GM19035 (cell line): Measurements from ENCODE around the gene WDFY2.

ENCODE experiments used
- ATAC-seq: cut with Tn5 transposase; IDR thresholded peaks from one replicate; pipeline ENCODE4 v1.9.1; 2021; ENCODE audit not compliant: unreplicated experiment

WDFY2 gene

GRCh38 chr13:51659276-51660127 lies 75.2 kb downstream of the WDFY2 start:
- no peak for ATAC-seq

- ATAC-seq: no peak
Observed at GRCh38 chr13:51660813-51661212, 76.6 kb downstream of the WDFY2 start.

DNA sequence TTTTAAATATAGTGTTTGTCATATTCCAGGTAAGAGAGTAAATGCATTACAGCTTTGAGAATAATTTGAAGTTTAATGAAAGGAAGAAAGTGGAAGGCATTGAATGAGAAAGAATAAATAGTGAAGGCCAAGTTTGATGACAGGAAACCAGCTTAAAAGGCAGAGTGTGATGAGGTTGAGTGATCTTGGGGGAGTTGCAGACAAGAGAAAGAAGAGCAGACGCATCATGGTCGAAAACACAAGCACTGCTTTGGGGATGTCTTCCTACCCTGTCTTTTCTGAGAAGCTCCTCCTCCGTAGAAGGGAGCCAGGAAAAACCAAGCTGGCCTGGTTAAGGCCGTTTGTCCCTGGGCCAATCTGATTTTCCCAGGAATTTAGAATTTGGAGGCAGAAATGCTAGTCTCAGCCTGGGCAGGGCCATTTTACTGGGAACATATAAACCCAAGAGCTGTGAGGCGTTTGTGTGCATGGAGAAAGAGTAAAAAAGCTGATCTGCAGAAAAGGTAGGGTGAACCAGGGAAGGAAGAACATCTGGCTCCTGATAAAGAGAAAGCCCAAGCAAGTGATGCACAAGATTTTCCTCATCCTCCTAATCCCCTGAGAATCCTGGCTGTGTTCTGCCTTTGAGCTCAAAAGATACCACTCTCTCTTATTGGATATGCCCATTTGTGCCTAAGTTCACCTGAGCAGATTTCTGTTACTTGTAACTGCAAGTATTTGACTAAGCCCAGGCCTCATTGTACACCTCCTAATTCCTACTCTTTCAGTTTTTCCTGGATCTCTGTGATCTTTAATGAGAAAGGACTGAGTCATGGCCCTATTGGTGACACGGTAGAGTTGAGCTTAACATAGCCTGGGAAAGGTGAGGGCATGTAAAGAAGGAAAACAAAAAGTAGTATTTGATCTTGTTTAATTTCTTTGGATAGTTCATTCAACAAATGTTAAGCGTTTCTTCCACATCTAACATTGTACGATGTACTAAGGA lies 80.0 kb downstream of the WDFY2 start:
- no peak for ATAC-seq

GRCh38 chr13:51665456-51665855 lies 81.2 kb downstream of the WDFY2 start:
- ATAC-seq: no peak

GRCh38 chr13:51666374-51666773 lies 82.1 kb downstream of the WDFY2 start:
- ATAC-seq: no peak

GRCh38 chr13:51666839-51667238 lies 82.6 kb downstream of the WDFY2 start:
- no peak for ATAC-seq

- no peak for ATAC-seq
Observed at GRCh38 chr13:51668580-51669195, 84.4 kb downstream of the WDFY2 start.

- ATAC-seq: no peak
Observed at GRCh38 chr13:51673165-51673564, 88.9 kb downstream of the WDFY2 start.

DNA sequence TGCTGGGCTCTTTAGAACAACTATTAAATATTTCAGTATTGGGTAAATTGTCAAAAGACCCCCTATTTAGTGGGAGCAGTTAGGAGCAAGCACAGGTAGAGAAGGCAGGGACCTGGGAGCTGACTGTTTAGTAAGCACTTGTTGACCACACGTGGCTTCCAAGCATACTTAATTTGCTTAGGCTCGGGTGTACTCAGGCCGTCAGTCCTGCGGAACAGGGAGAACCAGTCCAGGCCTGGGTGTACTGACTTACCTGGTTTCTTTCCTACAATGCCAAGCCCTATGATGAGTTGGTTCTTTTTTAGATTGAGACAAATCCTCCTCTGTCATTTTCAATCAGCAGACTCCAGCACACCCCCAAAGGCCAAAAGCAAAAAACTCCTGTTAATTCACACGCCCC lies 90.0 kb downstream of the WDFY2 start:
- ATAC-seq: no peak

GRCh38 chr13:51675385-51675784 lies 91.1 kb downstream of the WDFY2 start:
- no peak for ATAC-seq

GRCh38 chr13:51675877-51676276 lies 91.6 kb downstream of the WDFY2 start:
- ATAC-seq: no peak

DNA sequence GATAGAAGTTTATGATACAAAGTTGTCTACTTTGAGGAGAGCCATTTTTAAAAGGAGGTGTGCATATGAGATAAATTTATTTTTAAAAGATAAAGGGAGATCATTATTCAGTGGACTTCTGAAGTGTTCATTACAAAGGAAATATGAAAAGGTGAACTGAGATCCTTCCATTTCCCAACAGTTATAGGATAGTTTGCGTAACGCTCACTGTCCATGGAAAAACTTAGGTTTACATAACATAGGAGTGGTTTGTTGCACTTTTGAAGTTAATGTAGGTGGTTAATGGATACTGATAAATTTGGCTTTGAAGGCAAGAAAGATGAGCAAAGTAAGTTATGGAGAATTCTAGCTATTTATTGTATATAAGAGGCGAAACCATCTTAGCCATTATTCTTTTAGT lies 92.5 kb downstream of the WDFY2 start:
- ATAC-seq: no peak

DNA sequence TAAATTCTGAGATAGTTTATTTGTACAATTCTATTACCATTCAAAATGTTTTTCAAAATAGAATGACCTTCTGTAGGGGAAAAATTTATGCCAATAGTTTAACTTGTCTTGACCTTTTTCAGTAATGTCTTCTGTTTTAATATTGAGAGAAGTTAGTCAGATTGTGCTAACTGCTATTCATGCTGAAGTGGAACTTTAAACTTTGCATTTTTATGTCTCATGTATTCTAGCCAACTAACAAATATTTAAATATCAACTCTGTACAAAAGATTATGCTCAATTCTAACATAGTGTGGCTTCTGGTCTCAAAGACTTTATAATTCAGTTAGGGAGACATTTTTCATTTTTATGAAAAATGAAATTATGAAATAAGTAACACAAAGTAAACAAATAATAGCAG lies 94.2 kb downstream of the WDFY2 start:
- no peak for ATAC-seq

GRCh38 chr13:51679616-51680015 lies 95.4 kb downstream of the WDFY2 start:
- ATAC-seq: no peak

GRCh38 chr13:51681037-51681678 lies 96.9 kb downstream of the WDFY2 start:
- no peak for ATAC-seq

- ATAC-seq: no peak
Observed at GRCh38 chr13:51682686-51683085, 98.4 kb downstream of the WDFY2 start.

GRCh38 chr13:51683597-51683996 lies 99.3 kb downstream of the WDFY2 start:
- ATAC-seq: no peak

DNA sequence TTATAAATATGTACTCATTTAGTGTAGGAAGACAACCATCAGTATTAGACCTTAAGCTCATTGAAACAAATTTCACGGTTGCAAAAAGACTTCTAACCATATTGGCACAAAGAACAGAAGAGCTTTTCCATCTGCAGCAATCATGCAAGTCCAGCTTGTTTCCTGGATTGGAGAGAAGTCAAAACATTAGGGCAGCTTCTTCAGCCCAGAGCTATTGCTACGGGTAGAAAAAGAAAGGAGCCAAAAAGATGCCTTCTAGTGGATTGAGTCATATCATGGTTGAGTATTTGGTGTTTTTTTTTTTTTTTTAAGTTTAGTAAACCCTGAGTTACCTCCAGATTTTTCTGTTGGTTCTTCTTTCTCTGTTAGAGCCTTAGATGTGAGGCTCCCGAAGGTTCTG lies 99.8 kb downstream of the WDFY2 start:
- ATAC-seq: no peak

DNA sequence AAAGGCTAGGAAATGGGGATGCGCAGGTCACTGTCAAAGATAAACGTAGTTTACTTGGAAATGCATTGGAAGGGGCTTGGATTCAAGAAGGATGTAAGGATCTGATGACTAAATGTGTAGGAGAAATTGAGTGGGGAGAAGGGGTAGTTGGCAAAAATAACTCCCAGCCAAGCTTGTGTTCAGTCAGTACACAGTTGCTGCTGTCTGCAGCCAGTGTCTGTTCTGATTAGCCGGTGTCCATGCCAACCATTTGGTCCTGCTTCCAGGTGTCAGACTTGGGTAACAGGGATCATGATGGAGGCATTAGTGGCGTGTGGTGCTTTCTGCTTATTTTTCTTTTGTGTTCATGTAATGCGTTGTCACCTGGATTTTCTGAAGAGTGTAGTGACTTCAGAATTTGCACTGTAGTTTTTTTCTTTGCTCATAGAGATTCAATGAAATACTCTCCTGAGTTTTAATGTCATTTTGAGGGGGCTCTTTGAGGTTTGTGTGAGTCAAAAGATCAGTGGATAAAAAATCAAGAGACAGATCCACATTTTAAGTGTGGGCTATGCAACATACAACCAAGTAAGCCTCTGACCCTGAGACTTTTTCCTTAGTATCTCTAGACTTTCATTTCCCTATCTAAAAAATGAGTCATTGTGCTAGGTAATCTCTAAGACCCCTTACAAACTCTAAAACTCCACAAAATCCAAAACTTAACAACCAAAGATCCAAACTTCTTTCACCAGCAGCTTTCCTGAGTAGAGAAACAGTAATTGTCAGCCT lies 103.9 kb downstream of the WDFY2 start:
- no peak for ATAC-seq
